DMS53 treated with DMSO at 0.1 percent for 48 hours (cell line): ENCODE data around the gene STX3.
"Not testable (repeated sequence)": the region's sequence is repeated elsewhere in the genome, so short reads cannot be mapped to it uniquely, and the experiment has no call there.

Experiments
- DNase-seq: peaks from one replicate; lab custom pipeline; 2025; ENCODE audit not compliant: unreplicated experiment; lab: John Stamatoyannopoulos, UW

Gene STX3

GRCh38 chr11:59758401-59759037 lies 3.3 kb downstream of the STX3 start:
- no peak for DNase-seq

GRCh38 chr11:59759900-59760299 lies 4.7 kb downstream of the STX3 start:
- no peak for DNase-seq

GRCh38 chr11:59760771-59761170 lies 5.6 kb downstream of the STX3 start:
- DNase-seq, result no peak

DNA sequence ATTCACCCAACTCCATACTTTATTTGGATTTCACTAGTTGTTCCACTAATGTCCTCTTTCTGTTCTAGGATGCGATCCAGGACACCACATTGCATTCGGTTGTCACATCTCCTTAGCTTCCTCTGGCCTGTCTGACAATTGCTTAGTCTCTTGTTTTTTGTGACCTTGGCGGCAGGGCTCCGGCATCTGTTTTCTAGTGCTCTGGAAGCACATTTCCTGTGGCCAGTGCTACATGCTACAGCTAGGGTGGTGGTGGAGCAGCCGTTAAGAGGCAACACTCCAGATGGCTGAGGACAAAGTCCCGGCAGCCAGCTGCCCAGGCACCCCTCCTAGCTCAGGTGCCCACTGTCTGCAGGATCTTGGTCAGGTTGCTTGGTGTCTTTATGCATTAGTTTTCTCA lies 6.8 kb downstream of the STX3 start:
- DNase-seq, result no peak

- DNase-seq, result no peak
Observed at GRCh38 chr11:59765068-59765735, 10.0 kb downstream of the STX3 start.

- DNase-seq, result no peak
Observed at GRCh38 chr11:59766542-59767224, 11.5 kb downstream of the STX3 start.

DNA sequence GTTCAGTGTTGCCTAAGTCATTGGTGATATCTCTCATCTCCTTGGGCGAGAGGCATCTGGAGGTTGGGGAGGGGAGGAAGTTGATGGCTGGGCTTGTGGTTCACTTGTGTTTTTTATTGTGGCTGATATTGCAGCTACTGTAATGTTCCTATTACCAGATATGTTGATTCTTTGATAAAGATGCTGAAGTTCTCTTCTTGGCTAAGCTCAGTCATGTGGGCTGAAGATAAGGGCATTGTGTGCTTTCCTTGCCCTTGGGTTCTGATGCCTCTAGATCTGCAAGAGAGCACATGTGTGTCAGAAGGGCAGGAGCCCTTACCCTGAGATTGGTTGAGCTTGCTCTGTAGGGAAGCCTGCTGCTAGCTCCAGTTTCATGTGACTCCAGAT lies 12.0 kb downstream of the STX3 start:
- no peak for DNase-seq

- DNase-seq, result no peak
Observed at GRCh38 chr11:59769111-59769510, 13.9 kb downstream of the STX3 start.

- no peak for DNase-seq
Observed at GRCh38 chr11:59769828-59770227, 14.7 kb downstream of the STX3 start.

- DNase-seq, result no peak
Observed at GRCh38 chr11:59770319-59770718, 15.1 kb downstream of the STX3 start.

DNA sequence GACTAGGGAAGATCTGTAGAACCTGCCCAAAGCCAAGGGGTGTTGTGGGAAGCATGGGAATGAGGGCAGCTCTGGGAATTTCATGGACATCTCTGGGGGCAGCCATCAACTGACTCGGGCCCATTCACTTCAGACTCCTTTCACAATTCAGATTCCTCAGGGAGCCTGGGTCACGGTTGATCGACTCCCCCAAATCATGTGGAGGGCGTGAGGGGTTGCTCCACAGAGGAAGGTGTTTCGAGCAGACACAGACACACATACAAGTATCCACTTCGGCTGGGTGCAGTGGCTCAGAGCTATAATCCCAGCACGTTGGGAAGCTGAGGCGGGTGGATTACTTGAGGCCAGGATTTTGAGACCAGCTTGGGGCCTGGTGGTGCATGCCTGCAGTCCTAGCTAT lies 15.7 kb downstream of the STX3 start:
- no peak for DNase-seq

GRCh38 chr11:59771605-59772004 lies 16.4 kb downstream of the STX3 start:
- no peak for DNase-seq

GRCh38 chr11:59773083-59773440 lies 17.9 kb downstream of the STX3 start:
- DNase-seq, result no peak

DNA sequence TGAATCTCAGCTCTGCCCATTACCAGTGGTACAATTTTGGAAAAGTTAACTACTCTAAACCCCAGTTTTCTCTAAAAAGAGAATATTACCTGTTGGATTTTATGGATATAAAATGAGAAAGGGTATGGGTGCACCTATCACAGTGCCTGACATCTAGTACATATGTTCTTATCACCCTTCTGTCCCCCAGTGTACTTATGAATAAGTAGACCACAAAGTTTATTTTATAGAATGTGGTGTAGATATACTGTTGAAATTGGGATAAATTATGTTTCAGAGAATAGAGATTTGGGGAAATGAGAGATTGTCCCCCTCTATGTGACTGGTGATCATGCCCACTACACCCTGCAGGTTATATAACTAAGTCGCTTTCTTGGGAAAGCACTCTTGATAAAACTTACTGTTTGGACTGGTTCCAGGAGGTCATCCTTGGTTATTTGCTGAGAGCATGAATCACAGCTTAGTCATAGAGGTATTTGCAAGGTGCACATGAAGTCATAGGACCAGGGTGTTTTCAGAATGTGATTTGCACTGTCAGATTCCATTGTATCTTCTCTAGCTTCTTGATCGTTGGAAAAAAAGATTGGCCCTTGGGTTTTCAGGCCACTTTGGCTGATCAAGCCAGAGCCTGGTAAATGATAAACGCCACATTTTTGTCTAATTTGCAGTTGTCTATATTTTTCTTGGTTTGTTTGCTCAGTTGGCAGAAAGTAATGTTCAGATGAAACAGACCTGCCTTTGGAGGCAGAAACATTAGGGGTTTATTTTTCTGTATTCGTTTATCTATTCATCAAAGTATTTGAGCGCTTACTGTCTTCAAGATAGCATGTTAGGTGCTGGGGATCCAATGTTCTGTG lies 21.3 kb downstream of the STX3 start:
- DNase-seq, result peak; percentile 66

- DNase-seq, result no peak
Observed at GRCh38 chr11:59777104-59777503, 21.9 kb downstream of the STX3 start.

DNA sequence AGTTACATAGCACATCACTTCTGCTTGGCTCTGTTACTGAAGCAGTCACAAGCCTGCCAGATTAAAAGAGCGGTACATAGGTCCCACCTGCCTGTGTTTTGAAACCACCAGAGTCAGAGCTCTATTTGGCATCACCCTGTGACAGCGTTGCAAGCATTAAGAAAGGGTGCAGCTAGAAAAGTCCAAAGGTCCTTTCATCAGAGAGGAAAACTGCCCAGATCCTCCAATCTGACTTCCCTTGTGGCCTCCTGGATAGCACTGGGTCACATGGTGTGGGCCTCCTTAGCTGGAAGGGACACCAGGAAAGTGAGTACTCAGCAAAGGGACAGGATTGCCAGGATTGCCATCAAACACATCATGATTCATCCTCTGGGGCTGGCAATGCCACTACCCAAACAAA lies 22.9 kb downstream of the STX3 start:
- DNase-seq, result no peak

DNA sequence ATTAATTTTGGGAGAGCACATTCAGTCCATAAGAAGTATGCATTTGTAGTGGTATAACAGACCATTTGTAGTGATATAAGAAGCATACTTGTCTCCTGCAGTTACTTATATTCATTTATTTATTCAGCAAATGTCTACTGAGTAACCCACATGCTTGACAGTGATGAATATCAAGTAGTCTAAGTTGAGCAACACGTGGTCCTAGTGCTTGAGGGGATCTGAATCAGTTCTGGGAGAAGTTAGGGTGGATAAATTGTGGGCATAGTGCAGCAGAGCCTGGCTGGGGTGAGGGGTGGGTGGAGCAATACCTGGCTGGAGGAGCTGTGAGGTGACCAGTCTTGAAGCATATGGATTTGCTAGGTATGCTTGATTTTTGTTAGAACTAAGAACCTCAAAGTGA lies 24.3 kb downstream of the STX3 start:
- DNase-seq, result no peak

DNA sequence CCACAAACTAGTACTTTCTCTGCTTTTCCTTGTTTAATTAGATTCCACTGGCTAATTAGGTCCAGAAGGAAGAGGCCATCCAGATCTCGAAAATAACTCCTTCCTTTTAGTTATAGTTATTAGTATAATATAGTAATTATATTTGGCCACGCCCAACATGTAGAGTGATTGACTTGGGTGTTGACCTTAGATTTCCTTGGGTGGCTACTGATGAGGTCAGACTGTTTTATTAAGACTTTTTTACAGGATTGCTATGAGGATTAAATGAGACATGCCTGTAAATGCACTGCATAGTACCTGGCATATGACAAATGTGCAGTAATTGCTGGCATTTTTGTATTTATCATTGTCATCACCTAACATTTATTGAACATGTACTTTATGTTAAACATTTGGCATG lies 26.9 kb downstream of the STX3 start:
- DNase-seq, result no peak

DNA sequence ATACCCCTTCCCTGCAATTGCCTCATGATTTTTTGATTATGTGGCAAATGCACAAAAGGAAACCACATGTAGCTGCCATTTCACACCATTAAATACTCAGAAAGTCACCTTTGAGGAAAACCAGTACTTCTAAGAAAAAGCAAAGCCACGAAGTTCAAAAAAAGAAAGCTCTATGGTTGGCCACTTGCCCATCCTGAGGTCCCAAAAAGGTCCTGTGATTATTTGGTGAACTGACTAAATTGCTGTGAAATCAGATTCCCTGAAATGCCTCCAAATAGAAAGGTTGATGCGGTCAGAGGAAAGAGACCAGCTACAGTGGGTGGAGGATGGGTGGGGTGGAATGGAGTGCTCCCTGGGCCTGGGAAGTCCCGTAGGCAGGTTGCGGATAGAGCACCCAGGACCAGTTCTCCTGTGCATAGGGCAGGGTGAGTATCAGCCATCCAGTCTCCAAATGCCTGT lies 28.5 kb downstream of the STX3 start:
- DNase-seq, result no peak

- not testable (repeated sequence) for DNase-seq
Observed at GRCh38 chr11:59784441-59784840, 29.3 kb downstream of the STX3 start.

GRCh38 chr11:59785818-59786217 lies 30.6 kb downstream of the STX3 start:
- DNase-seq, result no peak

- DNase-seq, result no peak
Observed at GRCh38 chr11:59787255-59787588, 32.0 kb downstream of the STX3 start.
